Natural killer cell treated with Interleukin-12 subunit alpha and Interleukin-12 subunit beta and Interleukin-15 and Interleukin-18, amount 100 ng/mL, for 72 hours (primary cell): ENCODE data around the gene CYGB. TPM values are rescaled to one million over a fixed set of nuclear protein-coding genes. Genes with fewer than 3 reads are reported as not detected.

Experiments
- ATAC-seq, 2 donors: fragments of 150-1000 bp; cut with Tn5 transposase in 1 of 2; sonication (Bioruptor Pico), chemical (Tn5 transposase) in 1 of 2; 2 replicates each; pipeline ENCODE4 v1.10.0; 2021
- DNase-seq: peaks from one replicate; pipeline ENCODE4 v3.0.0; 2022; ENCODE audit warnings: low spot score
- H3K27ac Mint-ChIP-seq, 2 donors: 1 replicate in 1 of 2; 2 replicates in 1 of 2; pipeline ENCODE4 v1.8.0; 2022; ENCODE audit warnings: mixed read lengths in 2 of 2, mild to moderate bottlenecking in 1 of 2, moderate library complexity in 1 of 2
- H3K27me3 Mint-ChIP-seq, 2 donors: 1 replicate in 1 of 2; 2 replicates in 1 of 2; pipeline ENCODE4 v1.8.0; 2022; ENCODE audit warnings: mixed read lengths in 2 of 2
- H3K36me3 Mint-ChIP-seq: one replicate; pipeline ENCODE4 v1.8.0; 2022; ENCODE audit warnings: mixed read lengths
- H3K4me1 Mint-ChIP-seq, 2 donors: 1 replicate in 1 of 2; 2 replicates in 1 of 2; pipeline ENCODE4 v1.8.0; 2022; ENCODE audit warnings: low read depth in 2 of 2, mixed read lengths in 2 of 2, mild to moderate bottlenecking in 1 of 2
- H3K4me3 Mint-ChIP-seq: one replicate; pipeline ENCODE4 v1.8.0; 2022; ENCODE audit warnings: mixed read lengths
- H3K9me3 Mint-ChIP-seq: 2 replicates; pipeline ENCODE4 v1.8.0; 2022; ENCODE audit warnings: mixed read lengths
- total RNA-seq, 2 donors: library from RNA; stranded (reverse); gene quantifications; one replicate each; pipeline ENCODE4 v1.2.3, GENCODE V29; 2022

The CYGB gene
- 1 to 10 TPM; 1.0 to 2.9 TPM for total RNA-seq

DNA sequence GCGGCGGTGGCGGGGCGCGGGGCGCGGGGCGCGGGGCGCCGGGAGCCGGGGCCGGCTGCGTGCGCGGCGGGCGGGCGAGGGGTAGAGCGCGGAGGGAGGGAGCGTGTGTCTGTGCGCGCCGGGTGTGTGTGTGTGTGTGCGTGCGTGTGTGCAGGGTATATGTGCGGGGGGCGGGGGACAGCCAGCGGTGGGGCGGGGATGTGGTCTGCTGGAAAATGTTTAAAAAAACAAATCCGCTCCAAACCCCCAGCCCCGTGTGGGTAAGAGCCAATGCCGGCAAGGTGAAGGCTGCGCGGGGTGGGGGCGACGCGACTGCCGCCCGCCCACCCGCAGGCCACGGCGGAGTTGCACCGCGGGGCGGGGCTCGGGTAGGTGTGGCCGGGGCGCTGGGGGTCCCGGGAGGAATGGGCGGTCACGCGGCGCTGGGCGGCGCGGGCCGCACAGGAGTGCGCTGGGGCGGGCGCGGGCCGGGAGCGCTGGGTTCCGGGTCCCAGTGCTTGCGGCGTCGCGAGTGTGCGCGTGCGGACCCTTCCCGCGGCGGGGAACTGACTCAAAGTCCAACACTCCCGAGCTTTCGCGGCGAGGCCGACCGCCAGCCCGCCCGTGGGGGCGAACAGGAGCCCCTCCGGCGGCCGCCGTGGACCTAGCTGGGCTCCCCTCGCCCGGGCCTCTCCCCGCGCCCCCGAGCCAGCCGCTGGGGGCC, at the start of gene CYGB:
Gene CYGB (minus strand): TSS at position 132 of the 703 bp plus-strand sequence. CDS start 167 bp downstream, outside the sequence.
- DNase-seq (no peak), ATAC-seq (peak; percentile 37 to 58)
- Mint-ChIP-seq H3K27me3 (peaks cover 11 to 19% of the 10 kb centered on the region in 2 donors), H3K9me3 (no peaks in the 10 kb centered on the region), H3K27ac (no peak within 1 kb of the TSS), H3K4me1 (peaks cover 12 to 21% of the 10 kb centered on the region in 2 donors), H3K4me3 (no peak within 1 kb of the TSS), H3K36me3 (no peaks in the 10 kb centered on the region)

DNA sequence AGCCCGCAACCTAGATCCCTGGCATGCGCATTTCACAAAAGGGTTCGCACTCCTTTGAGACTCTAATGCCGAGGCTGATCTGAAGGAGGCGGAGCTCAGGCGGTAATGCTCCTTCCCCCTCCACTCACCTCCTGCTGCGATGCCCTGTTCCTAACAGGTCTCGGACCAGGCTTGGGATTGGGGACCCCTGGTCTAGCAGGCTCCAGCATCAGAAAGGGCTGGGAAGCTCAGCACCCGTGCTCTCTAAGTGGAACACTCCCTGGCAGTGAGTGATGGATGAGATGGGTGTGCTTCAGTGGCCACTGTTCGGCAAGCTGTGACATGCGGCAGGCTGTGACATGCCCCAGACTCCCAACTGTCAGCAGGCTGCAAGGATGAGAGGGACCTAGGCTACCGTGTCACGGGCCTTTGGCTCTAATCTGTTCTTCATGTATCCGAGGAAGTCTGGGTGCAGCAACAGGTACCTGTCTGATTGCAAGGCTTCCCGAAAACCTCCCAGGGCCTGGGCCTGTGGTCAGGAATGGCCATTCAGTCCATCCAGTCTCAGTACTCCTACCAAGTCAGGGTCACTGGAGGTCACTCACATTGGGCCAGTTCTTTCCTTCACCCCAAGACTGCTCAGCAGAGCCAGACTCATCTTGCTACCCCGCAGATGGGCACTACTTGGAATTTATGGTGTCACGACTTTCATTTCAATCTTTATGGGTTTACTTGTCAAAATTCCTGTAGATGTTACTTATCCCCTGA, 49.4 kb upstream of the CYGB start:
- DNase-seq (no peak), ATAC-seq (no peak)
- Mint-ChIP-seq H3K4me3 (peak overlapping the region; percentile 18), H3K27me3 (peaks cover 31 to 32% of the 10 kb centered on the region in 2 donors), H3K36me3 (no peaks in the 10 kb centered on the region), H3K4me1 (peaks cover 0 to 9% of the 10 kb centered on the region in 2 donors), H3K9me3 (no peaks in the 10 kb centered on the region), H3K27ac (no peak overlapping the region)

DNA sequence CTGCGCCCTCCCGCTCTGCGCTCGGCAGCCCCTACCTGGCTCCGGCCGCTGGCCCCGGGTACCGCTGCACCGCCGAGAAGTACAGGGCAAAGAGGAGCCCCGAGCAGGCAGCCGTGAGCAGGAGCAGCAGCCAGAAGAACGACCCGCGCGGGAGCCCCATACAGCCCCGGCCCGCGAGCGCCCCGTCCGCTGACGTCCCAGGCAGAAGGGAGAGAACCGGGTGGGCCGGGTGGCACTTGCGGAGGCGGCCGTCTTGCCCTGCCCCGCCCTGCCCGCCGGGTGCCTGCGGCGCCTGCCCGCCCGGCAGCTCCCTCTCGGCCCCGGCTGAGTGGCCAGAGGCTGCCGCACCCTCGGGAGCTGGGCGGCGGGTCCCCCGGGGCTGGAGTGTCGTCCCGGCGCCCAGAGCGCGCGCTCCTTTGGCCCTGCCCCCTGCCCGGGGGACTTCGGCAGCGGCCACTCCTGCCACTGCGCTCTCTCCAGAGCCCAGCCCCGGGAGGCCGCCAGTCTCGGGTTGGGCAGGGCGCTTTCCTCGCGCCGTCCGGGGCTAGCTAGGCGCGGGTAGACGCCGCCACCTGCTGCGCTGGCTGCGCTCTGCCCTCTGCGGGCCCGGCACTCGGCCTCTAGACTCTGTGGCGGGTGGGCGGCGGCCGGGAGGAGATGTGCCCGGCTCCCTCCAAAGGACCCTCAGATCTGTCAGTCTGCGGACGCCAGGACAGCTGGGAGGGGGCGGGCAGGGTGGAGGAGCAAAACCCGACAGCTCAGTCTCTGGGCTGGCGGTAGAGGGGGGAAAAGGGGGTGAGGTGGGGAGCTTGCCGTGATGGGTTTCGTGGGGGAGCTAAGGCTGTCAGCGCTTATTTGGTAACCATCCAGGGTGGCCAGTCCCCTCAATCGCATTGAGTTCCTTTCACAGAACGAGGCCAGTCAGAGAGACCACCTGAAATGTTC, 48.4 kb upstream of the CYGB start, which contains the start of gene ST6GALNAC2:
Gene ST6GALNAC2 (minus strand): TSS at position 212 of the 945 bp plus-strand sequence. CDS start 52 bp downstream, at position 160.
- ATAC-seq (peak; percentile 80 to 88), DNase-seq (peak; percentile 71)
- H3K4me3 Mint-ChIP-seq, result peak within 1 kb of the TSS; percentile 59
- no peaks in the 10 kb centered on the region for H3K36me3 Mint-ChIP-seq
- H3K27ac Mint-ChIP-seq, result no peak within 1 kb of the TSS
- H3K4me1 Mint-ChIP-seq, result peaks cover 0 to 9% of the 10 kb centered on the region in 2 donors
- H3K9me3 Mint-ChIP-seq, result no peaks in the 10 kb centered on the region
- peaks cover 31 to 32% of the 10 kb centered on the region in 2 donors for H3K27me3 Mint-ChIP-seq

DNA sequence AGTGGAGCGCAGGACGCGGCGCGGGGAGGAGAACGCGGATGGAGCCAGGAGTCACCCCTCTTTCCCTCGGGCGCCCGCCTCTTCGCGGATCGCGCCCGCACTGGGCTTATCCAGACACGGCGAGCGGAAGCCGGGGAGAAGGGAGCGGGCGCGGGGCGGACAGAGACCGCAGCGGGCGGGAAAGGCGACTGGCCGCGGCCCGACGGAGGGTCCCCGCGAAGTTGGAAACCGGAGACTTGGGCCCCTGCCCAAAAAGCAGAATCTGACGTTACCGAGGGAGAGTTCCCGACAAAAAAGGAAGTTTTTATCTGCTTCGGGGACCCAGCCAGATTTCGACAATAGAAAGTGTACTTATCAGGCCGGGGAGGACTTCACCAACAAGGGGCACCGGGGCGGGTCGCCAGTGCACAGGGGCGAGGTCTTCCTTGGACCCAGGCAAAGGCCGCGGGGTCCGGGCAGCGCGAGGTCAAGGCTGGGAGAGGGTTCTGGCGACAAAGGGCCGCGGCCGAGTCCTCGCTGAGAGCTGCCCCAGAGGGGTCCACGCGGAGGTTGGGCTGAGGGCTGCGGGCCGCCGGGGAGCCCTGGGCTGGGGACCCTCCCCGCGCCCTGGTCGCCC, 47.6 kb upstream of the CYGB start:
- peaks cover 31 to 32% of the 10 kb centered on the region in 2 donors for H3K27me3 Mint-ChIP-seq
- H3K27ac Mint-ChIP-seq, result no peak overlapping the region
- no peak for DNase-seq
- ATAC-seq, result no peak
- H3K36me3 Mint-ChIP-seq, result no peaks in the 10 kb centered on the region
- H3K9me3 Mint-ChIP-seq, result no peaks in the 10 kb centered on the region
- peaks cover 0 to 9% of the 10 kb centered on the region in 2 donors for H3K4me1 Mint-ChIP-seq
- peak overlapping the region; percentile 59 for H3K4me3 Mint-ChIP-seq

DNA sequence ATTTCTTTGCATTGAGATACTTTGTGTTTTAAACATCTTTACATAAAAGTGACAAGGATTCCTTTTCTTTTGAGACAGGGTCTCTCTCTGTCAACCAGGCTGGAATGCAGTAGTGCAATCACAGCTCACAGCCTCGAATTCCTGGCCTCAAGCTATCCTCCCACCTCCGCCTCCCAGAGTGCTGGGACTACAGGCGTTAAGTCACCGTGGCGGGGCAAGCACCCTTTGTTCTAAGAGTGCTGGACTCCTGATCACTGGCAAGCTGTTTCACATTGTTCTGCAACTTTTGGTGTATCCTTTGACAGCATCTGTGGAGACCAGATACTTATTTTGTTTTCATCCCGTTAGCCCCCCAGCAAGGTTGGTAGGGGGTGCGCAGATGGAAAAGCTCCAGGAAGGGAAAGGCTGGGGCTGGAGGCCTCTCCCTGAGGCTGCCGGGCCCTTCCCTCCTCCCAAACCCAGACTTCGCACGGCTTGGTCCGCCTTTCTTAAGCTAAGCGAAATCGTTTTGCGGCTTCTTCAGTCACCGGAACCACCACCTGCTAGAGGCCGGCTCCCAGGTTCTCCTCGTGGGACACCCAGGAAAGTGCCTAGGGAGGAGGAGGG, 47.0 kb upstream of the CYGB start:
- no peak for ATAC-seq
- H3K27me3 Mint-ChIP-seq, result peaks cover 26% of the 10 kb centered on the region in 2 donors

DNA sequence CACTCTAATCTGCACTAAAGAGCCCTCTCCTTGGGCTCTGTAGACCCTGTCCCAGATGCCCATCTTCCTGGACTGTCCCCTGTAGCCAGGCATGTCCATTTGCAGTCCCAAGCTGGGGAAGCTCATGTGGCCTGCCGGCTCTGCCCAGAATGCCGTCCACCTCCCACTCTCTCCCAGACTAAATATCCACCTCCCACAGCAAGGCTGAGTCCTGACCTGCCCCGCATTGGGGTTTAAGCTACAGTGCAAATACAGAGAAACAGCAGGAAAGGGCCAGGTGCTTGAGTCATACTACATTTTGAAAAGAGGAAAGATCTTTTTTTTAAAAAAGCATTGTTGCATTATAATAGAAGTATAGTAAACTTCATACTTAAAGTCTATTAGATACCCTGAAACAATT, 45.2 kb upstream of the CYGB start:
- no peak for DNase-seq
- Mint-ChIP-seq H3K4me1 (peaks cover 0 to 8% of the 10 kb centered on the region in 2 donors), H3K27ac (no peak overlapping the region), H3K27me3 (peaks cover 8 to 13% of the 10 kb centered on the region in 2 donors), H3K36me3 (no peaks in the 10 kb centered on the region), H3K4me3 (no peak overlapping the region), H3K9me3 (no peaks in the 10 kb centered on the region)
- no peak for ATAC-seq

More for the DNA sequence above, 47.0 kb upstream of the CYGB start:
- Mint-ChIP-seq H3K9me3 (no peaks in the 10 kb centered on the region), H3K27ac (no peak overlapping the region), H3K4me1 (peaks cover 0 to 9% of the 10 kb centered on the region in 2 donors), H3K36me3 (no peaks in the 10 kb centered on the region), H3K4me3 (peak overlapping the region; percentile 59)
- DNase-seq, result no peak

DNA sequence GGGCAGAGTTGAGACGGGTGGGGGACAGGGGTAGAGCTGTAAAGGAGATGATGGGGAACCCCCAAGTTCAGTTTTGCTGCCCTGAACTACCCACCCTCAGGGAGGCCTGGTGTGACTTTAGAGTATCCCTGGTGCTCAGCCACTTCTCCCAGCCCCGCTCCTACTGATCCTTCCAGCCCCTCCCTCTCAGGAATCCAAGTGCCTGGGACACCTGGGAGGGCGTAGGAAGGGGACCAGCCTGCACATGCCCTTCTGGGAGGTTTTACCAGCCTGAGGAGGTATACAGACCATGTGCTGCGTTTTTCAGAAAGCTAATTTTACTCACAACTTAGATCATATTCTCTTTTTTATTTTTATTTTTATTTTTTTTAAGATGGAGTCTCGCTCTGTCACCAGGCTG, 44.0 kb upstream of the CYGB start:
- no peaks in the 10 kb centered on the region for H3K36me3 Mint-ChIP-seq
- no peak overlapping the region for H3K4me3 Mint-ChIP-seq
- DNase-seq, result no peak
- no peaks in the 10 kb centered on the region for H3K9me3 Mint-ChIP-seq
- ATAC-seq, result no peak
- peaks cover 0 to 5% of the 10 kb centered on the region in 2 donors for H3K27me3 Mint-ChIP-seq
- no peak overlapping the region for H3K27ac Mint-ChIP-seq
- H3K4me1 Mint-ChIP-seq, result peaks cover 0 to 3% of the 10 kb centered on the region in 2 donors

DNA sequence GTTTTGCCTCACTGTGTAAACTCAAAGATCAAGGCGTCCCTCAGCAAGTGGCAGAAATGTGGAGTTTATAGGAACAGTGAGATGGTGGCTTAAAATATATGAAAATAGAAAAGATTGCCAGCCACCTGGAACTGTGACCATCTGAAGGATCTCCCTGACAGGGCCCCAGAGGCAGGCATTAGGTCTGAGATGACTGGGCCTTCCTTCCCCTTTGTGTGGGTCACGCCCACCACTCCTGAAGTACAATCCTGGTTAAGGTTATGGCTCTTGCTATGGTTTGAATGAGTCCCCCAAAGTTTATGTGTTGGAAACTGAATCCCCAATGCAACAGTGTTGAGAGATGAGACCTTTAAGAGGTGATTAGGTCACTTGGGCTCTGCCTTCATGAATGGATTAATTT, 41.8 kb upstream of the CYGB start:
- Mint-ChIP-seq H3K9me3 (no peaks in the 10 kb centered on the region), H3K4me1 (peaks cover 0 to 8% of the 10 kb centered on the region in 2 donors), H3K4me3 (no peak overlapping the region), H3K27me3 (peaks cover 0 to 3% of the 10 kb centered on the region in 2 donors), H3K36me3 (no peaks in the 10 kb centered on the region), H3K27ac (no peak overlapping the region)
- no peak for DNase-seq
- no peak for ATAC-seq

DNA sequence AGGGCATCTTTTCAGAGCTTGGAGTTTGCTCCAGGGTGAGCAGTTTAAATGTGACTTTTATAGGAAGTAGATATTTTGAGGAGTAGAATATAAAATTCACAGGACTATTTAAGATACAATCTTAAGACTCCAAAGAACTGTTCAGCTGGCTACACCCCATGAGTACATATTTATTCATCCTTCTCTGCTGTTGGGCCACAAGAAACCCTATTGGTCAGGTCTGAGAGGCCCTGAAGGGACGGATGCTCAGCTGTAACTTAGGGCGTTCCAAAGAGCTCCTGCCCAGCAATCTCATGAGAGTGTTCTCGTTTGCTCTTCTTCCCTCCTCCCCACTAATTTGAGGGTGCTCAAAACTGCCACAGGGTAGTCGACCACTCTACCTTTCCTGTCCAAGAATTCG, 40.9 kb upstream of the CYGB start:
- no peak for DNase-seq
- no peak for ATAC-seq
- Mint-ChIP-seq H3K4me1 (peaks cover 0 to 8% of the 10 kb centered on the region in 2 donors), H3K9me3 (no peaks in the 10 kb centered on the region), H3K27ac (no peak overlapping the region), H3K27me3 (no peaks in the 10 kb centered on the region), H3K36me3 (no peaks in the 10 kb centered on the region), H3K4me3 (no peak overlapping the region)

DNA sequence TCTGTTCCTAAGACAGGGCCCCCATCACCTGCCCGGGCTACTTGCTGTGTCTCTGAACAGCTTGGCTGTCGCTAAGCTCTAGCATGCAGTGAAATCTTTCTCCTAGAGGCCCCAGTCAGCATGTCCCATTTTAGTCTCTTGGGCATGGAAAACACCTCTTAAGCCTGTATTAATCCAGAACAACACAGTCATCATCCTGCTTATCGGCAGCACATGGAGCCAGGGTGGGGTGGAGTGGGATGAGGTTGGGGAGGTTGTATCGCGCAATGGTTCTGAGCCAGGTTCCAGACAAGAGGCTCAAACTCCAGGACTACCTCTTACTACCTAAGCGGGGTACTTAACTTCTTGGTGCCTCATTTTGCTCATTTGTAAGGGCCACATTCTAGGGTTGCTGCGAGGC, 40.4 kb upstream of the CYGB start:
- Mint-ChIP-seq H3K4me1 (peaks cover 0 to 8% of the 10 kb centered on the region in 2 donors), H3K36me3 (no peaks in the 10 kb centered on the region), H3K9me3 (no peaks in the 10 kb centered on the region)

DNA sequence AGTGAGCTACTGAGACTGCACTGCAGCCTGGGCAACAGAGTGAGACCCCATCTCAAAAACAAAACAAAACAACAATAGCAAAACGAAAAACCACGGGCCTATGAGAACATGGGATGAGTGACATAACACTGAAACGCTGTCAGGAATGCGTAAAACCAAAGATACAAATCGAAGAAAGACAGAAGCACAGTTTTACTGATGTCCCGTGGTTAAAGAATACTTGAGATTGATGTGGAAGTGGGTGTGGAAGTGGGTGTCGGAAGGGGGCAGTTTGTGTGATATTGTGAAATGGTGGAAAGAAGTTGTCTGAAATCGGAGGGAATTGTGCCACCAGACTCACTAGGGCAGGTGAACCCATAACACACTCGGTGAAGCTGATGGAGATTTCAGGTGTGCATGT, 38.7 kb upstream of the CYGB start:
- Mint-ChIP-seq H3K27me3 (no peaks in the 10 kb centered on the region), H3K4me1 (peaks cover 0 to 8% of the 10 kb centered on the region in 2 donors), H3K27ac (no peak overlapping the region), H3K4me3 (no peak overlapping the region), H3K9me3 (no peaks in the 10 kb centered on the region), H3K36me3 (no peaks in the 10 kb centered on the region)
- ATAC-seq (no peak), DNase-seq (no peak)

More for the DNA sequence above, 40.4 kb upstream of the CYGB start:
- DNase-seq, result no peak
- no peak overlapping the region for H3K27ac Mint-ChIP-seq
- no peaks in the 10 kb centered on the region for H3K27me3 Mint-ChIP-seq
- ATAC-seq, result no peak
- H3K4me3 Mint-ChIP-seq, result no peak overlapping the region

DNA sequence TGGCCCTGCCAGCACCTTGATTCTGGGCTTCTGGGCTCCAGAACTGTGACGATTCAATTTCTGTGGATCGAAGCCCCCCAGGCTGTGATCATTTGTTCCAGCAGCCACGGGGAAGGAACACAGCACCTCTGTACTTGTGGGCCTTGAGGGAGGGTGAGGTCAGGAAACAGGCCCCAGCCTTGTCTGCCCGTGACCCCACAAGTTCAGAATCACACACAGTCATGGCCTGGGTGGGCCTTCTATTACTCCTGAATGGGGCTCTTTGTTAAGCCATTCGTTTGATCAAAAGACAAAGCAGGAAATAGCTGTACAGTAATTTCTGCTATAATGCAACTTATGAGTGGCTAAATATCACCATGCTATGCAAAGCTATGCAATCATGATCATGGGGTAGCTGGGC, 38.1 kb upstream of the CYGB start:
- no peak for DNase-seq

DNA sequence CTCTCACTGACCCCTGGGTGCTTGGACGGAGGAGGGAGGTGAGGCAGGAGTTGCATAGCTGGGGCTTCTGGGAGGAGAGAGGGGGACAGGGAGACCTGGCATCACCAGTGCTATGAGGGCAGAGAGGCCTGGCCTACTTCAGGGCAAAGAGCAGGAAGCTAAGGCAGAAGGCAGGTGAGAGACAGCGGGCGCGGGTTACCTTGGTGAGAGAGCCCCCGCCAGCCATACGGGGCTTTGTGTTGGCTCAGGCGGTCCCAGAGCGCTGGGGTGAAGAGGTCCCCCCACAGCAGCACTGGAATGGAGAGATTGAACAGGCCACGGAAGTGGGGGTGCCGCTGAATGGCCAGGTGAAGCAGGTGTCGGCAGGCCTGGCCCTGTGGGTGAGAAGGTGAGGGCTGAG, 36.7 kb upstream of the CYGB start:
- ATAC-seq (peak in 1 of 2 donors; percentile 11), DNase-seq (no peak)
- Mint-ChIP-seq H3K36me3 (no peaks in the 10 kb centered on the region), H3K4me1 (peaks cover 0 to 5% of the 10 kb centered on the region in 2 donors), H3K27me3 (no peaks in the 10 kb centered on the region), H3K27ac (no peak overlapping the region), H3K4me3 (no peak overlapping the region), H3K9me3 (no peaks in the 10 kb centered on the region)

More for the DNA sequence above, 38.1 kb upstream of the CYGB start:
- Mint-ChIP-seq H3K9me3 (no peaks in the 10 kb centered on the region), H3K27ac (no peak overlapping the region), H3K4me3 (no peak overlapping the region), H3K36me3 (no peaks in the 10 kb centered on the region), H3K4me1 (peaks cover 0 to 8% of the 10 kb centered on the region in 2 donors), H3K27me3 (no peaks in the 10 kb centered on the region)
- no peak for ATAC-seq
